Peyer's patch (tissue), 4 donors: ENCODE data around the gene PTPN18.

ENCODE experiments used
- POLR2A ChIP-seq, 2 donors: fragments of 450-650 bp; IDR thresholded peaks; one replicate each; pipeline ENCODE4 v1.5.1; 2017; ENCODE audit warnings: antibody characterized with exemption in 2 of 2, mild to moderate bottlenecking in 2 of 2, moderate library complexity in 2 of 2
- TF ChIP-seq, protein P1 (sequence below), 6 experiments: fragments of 450-650 bp in 4 of 6; fragments of 200-600 bp in 2 of 6; sonication (generic) in 1 of 6; IDR thresholded peaks; one replicate each; pipeline ENCODE4 v1.5.1; 2017 to 2019; ENCODE audit warnings: antibody characterized with exemption in 6 of 6, mild to moderate bottlenecking in 3 of 6, moderate library complexity in 1 of 6

DNA sequence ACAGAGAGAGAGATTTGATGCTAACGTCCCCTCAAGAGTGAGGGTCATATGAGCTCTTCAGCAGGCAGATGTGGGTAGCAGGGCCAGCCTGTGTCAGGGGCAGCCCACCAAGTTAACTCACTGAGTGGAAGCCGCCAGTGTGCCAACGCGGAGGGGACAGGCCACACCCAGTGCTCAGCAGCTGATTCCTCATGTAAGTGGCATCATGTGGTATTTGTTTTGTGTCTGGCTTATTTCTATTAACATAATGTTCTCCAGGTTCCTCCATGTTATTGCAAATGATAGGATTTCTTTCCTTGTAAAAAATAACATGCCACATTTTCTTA, 9.2 kb upstream of the PTPN18 start:
- TF ChIP-seq, protein P1, sequence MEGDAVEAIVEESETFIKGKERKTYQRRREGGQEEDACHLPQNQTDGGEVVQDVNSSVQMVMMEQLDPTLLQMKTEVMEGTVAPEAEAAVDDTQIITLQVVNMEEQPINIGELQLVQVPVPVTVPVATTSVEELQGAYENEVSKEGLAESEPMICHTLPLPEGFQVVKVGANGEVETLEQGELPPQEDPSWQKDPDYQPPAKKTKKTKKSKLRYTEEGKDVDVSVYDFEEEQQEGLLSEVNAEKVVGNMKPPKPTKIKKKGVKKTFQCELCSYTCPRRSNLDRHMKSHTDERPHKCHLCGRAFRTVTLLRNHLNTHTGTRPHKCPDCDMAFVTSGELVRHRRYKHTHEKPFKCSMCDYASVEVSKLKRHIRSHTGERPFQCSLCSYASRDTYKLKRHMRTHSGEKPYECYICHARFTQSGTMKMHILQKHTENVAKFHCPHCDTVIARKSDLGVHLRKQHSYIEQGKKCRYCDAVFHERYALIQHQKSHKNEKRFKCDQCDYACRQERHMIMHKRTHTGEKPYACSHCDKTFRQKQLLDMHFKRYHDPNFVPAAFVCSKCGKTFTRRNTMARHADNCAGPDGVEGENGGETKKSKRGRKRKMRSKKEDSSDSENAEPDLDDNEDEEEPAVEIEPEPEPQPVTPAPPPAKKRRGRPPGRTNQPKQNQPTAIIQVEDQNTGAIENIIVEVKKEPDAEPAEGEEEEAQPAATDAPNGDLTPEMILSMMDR (IDR thresholded peaks at IDR 0.05), result no peak
- TF ChIP-seq POLR2A (IDR thresholded peaks at IDR 0.05), result no peak
